ENCODE measurements around the gene ORC6.

GRCh38 chr16:46662123-46662522, 27.3 kb upstream of the ORC6 start:
- no peak for TF ChIP-seq CTCF (IDR thresholded peaks at IDR 0.05)
- no peak for TF ChIP-seq POLR2A (IDR thresholded peaks at IDR 0.05)
- TF ChIP-seq EP300 (IDR thresholded peaks at IDR 0.05) = no peak
